GM12873 (cell line): Measurements from ENCODE around the gene TGFB1.

ENCODE experiments used
- TF ChIP-seq, protein P1 (sequence below): IDR thresholded peaks from 2 replicates; pipeline ENCODE4 v1.5.1; 2012; ENCODE audit warnings: low read depth, mild to moderate bottlenecking, moderate library complexity, low read length, control low read depth; ENCODE audit not compliant: insufficient read depth; ENCODE audit errors: missing control alignments

Gene TGFB1

GRCh38 chr19:41299755-41300089, 54.0 kb downstream of the TGFB1 start:
- TF ChIP-seq, protein P1, sequence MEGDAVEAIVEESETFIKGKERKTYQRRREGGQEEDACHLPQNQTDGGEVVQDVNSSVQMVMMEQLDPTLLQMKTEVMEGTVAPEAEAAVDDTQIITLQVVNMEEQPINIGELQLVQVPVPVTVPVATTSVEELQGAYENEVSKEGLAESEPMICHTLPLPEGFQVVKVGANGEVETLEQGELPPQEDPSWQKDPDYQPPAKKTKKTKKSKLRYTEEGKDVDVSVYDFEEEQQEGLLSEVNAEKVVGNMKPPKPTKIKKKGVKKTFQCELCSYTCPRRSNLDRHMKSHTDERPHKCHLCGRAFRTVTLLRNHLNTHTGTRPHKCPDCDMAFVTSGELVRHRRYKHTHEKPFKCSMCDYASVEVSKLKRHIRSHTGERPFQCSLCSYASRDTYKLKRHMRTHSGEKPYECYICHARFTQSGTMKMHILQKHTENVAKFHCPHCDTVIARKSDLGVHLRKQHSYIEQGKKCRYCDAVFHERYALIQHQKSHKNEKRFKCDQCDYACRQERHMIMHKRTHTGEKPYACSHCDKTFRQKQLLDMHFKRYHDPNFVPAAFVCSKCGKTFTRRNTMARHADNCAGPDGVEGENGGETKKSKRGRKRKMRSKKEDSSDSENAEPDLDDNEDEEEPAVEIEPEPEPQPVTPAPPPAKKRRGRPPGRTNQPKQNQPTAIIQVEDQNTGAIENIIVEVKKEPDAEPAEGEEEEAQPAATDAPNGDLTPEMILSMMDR = no peak

- TF ChIP-seq, protein P1 = no peak
Observed at GRCh38 chr19:41299046-41299754, 54.5 kb downstream of the TGFB1 start.

GRCh38 chr19:41298348-41298964, 55.3 kb downstream of the TGFB1 start:
- TF ChIP-seq, protein P1 = no peak

- TF ChIP-seq, protein P1 = peak; percentile 26
Observed at GRCh38 chr19:41297628-41298347, 55.9 kb downstream of the TGFB1 start.

GRCh38 chr19:41296433-41296871, 57.3 kb downstream of the TGFB1 start:
- TF ChIP-seq, protein P1 = no peak

DNA sequence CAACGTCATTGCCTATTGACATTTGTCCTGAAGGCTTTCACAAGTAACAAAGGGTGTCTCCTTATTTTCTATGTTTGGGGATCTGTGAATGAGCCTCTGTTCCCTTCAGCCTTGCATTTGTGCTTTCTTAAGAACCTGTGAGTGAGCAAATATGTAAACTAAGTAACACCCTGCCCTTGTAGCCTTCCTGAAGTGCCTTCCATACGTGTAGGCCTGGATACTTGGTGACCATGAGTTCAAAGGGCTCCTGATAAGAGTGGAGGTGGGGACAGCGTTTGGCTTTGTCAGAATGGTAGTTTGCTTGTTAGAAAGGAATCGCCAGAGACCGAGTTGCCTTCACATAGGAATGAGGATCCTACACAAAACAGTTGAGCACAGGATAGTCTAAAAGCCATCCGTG, 58.2 kb downstream of the TGFB1 start:
- TF ChIP-seq, protein P1 = no peak

DNA sequence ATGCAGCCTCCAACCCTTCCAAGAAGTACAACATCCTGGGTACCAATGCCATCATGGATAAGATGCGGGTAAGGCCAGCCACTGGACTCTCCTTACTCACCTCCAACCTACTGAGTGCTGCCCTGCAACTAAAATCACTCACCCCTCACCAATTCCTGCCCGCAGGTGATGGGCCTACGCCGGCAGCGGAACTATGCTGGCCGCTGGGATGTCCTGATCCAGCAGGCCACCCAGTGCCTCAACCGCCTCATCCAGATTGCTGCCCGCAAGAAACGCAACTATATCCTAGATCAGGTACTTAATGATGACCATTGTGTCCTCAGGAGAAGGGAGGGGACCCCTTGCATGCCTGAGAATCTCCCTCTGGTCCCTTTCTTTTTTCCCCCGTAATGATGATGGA, 59.3 kb downstream of the TGFB1 start:
- TF ChIP-seq, protein P1 = no peak
